Endothelial cell of umbilical vein (primary cell): ENCODE measurements around the gene OTOP2. TPM values are rescaled to one million over a fixed set of nuclear protein-coding genes. Genes with fewer than 3 reads are reported as not detected.

Experiments
- BruUV-seq: library from RNA; stranded (reverse); fragments of 400-500 nt; replicated peaks from 2 replicates; lab custom pipeline; 2021; lab: Mats Ljungman, UMichigan
- CTCF ChIA-PET: fragments of 300-600, 350-600 bp; sonication (Branson Sonifier 250); formaldehyde crosslinking; loops from one replicate; lab custom pipeline; 2021; ENCODE audit warnings: antibody characterized with exemption, inconsistent platforms; lab: Charles Lee
- POLR2A ChIA-PET: fragments of 300-600, 350-600 bp; sonication (Branson Sonifier 250); formaldehyde crosslinking; loops from one replicate; lab custom pipeline; 2021; ENCODE audit warnings: antibody characterized with exemption, inconsistent platforms; lab: Charles Lee
- DNase-seq: peaks from one replicate; pipeline ENCODE4 v3.0.0-alpha.2; 2011; ENCODE audit warnings: low read depth, low spot score
- FAIRE-seq: peaks from 2 replicates; lab custom pipeline; 2011; peaks lifted over from hg19 to GRCh38; lab: Jason Lieb, UNC
- H2AFZ ChIP-seq: 2 replicates; pipeline ENCODE4 v1.6.0; 2012; ENCODE audit warnings: low read depth, low read length, control low read depth, inconsistent platforms
- H3K27ac ChIP-seq: 2 replicates; pipeline ENCODE4 v1.5.1; 2011; ENCODE audit warnings: low read depth, mild to moderate bottlenecking, control low read depth, low read length, moderate library complexity; ENCODE audit not compliant: insufficient read depth
- H3K27me3 ChIP-seq, 2 experiments: 2 replicates each; pipeline versions ENCODE4 v1.6.0 to v1.6.1; 2011; ENCODE audit warnings: low read length in 2 of 2, mixed read lengths in 1 of 2; ENCODE audit not compliant: control insufficient read depth in 2 of 2, insufficient read depth in 2 of 2
- H3K36me3 ChIP-seq, 2 experiments: 2 replicates in 1 of 2; 3 replicates in 1 of 2; pipeline ENCODE4 v1.5.1; 2011; ENCODE audit warnings: low read length in 2 of 2, mild to moderate bottlenecking in 1 of 2, moderate library complexity in 1 of 2; ENCODE audit not compliant: control insufficient read depth in 2 of 2, insufficient read depth in 2 of 2; ENCODE audit errors: extremely low read depth in 1 of 2
- H3K4me1 ChIP-seq: 3 replicates; pipeline ENCODE4 v1.5.1; 2011; ENCODE audit warnings: mild to moderate bottlenecking, low read length; ENCODE audit not compliant: control insufficient read depth, insufficient read depth; ENCODE audit errors: extremely low read depth
- H3K4me2 ChIP-seq: 2 replicates; pipeline ENCODE4 v1.6.1; 2011; ENCODE audit warnings: low read length, control low read depth, mixed read lengths; ENCODE audit not compliant: insufficient read depth
- H3K4me3 ChIP-seq, 3 experiments: fragments of 200-600 bp in 1 of 3; sonication (generic), shearing (Covaris generic) in 1 of 3; replicated peaks in 1 of 3; 2 replicates each; pipeline ENCODE4 v1.5.1; 2011 to 2016; ENCODE audit warnings: control low read depth in 3 of 3, low read length in 3 of 3, mild to moderate bottlenecking in 2 of 3, inconsistent platforms in 1 of 3, low read depth in 1 of 3, moderate library complexity in 1 of 3; ENCODE audit not compliant: insufficient read depth in 1 of 3
- H3K79me2 ChIP-seq: 2 replicates; pipeline ENCODE4 v1.6.0; 2012; ENCODE audit warnings: low read length, inconsistent platforms; ENCODE audit not compliant: control insufficient read depth, insufficient read depth
- H3K9ac ChIP-seq: replicated peaks from 2 replicates; pipeline ENCODE3; 2011; ENCODE audit warnings: low read length, control low read depth; ENCODE audit not compliant: insufficient read depth; ENCODE audit errors: extremely low read depth
- H3K9me1 ChIP-seq: replicated peaks from 3 replicates; pipeline ENCODE4 v1.6.0; 2011; ENCODE audit warnings: mild to moderate bottlenecking, low read length; ENCODE audit not compliant: control insufficient read depth, insufficient read depth; ENCODE audit errors: extremely low read depth
- H3K9me3 ChIP-seq: replicated peaks from 2 replicates; pipeline ENCODE4 v1.5.1; 2012; ENCODE audit warnings: low read length, inconsistent platforms; ENCODE audit not compliant: control insufficient read depth, insufficient read depth
- H4K20me1 ChIP-seq: replicated peaks from 2 replicates; pipeline ENCODE3; 2011; ENCODE audit warnings: mild to moderate bottlenecking, low read length; ENCODE audit not compliant: control insufficient read depth, insufficient read depth; ENCODE audit errors: extremely low read depth
- CTCF ChIP-seq, 2 donors: IDR thresholded peaks; 1 replicate in 1 of 2; 2 replicates in 1 of 2; pipeline ENCODE4 v1.5.1; 2011; ENCODE audit warnings: low read length in 2 of 2, mild to moderate bottlenecking in 2 of 2, moderate library complexity in 2 of 2, control low read depth in 1 of 2, inconsistent platforms in 1 of 2, low read depth in 1 of 2; ENCODE audit not compliant: insufficient read depth in 1 of 2; ENCODE audit errors: extremely low read depth in 1 of 2
- EZH2 ChIP-seq: IDR thresholded peaks from 2 replicates; pipeline ENCODE4 v1.6.1; 2012; ENCODE audit warnings: borderline replicate concordance, low read depth, mild to moderate bottlenecking, moderate library complexity, low read length, inconsistent platforms; ENCODE audit not compliant: severe bottlenecking
- FOS ChIP-seq: IDR thresholded peaks from 2 replicates; pipeline ENCODE4 v1.6.1; 2011; ENCODE audit warnings: mild to moderate bottlenecking, low read length, moderate library complexity, borderline replicate concordance; ENCODE audit not compliant: insufficient read depth
- GATA2 ChIP-seq: IDR thresholded peaks from 2 replicates; pipeline ENCODE4 v1.7.0; 2011; ENCODE audit warnings: low read depth, mild to moderate bottlenecking, moderate library complexity, mixed read lengths, low read length; ENCODE audit not compliant: insufficient read length, insufficient read depth
- JUN ChIP-seq: IDR thresholded peaks from 2 replicates; pipeline ENCODE4 v1.6.1; 2011; ENCODE audit warnings: borderline replicate concordance, low read depth; ENCODE audit not compliant: insufficient read length, insufficient read depth
- MAX ChIP-seq: IDR thresholded peaks from 2 replicates; pipeline ENCODE4 v1.6.1; 2011; ENCODE audit not compliant: insufficient read depth, insufficient read length
- MYC ChIP-seq: IDR thresholded peaks from one replicate; pipeline ENCODE4 v1.6.1; 2011; ENCODE audit warnings: mild to moderate bottlenecking, low read depth, low read length
- POLR2A ChIP-seq: IDR thresholded peaks from 2 replicates; pipeline ENCODE4 v1.6.1; 2012; ENCODE audit warnings: low read depth, mild to moderate bottlenecking, control low read depth, low read length
- POLR2AphosphoS5 ChIP-seq: IDR thresholded peaks from 2 replicates; pipeline ENCODE4 v1.6.1; 2012; ENCODE audit warnings: low read depth, mild to moderate bottlenecking, control low read depth, low read length, moderate library complexity; ENCODE audit not compliant: insufficient read depth
- dilution Hi-C: fragments of 300-500 bp; cut with MboI; formaldehyde crosslinking; loops from one replicate; pipeline ENCODE4 v1.15.0; 2019; ENCODE audit warnings: low sequenced_read_pairs; ENCODE audit not compliant: extremely low pct_ligation_motif_present
- intact Hi-C: fragments of 100-400 bp; cut with micrococcal nuclease; formaldehyde crosslinking; loops from one replicate; pipeline ENCODE4 v1.10.0; 2022
- polyA plus RNA-seq, 4 experiments: library from polyadenylated mRNA; depleted of rRNA in 3 of 4; stranded (reverse) in 3 of 4; unstranded in 1 of 4; fragments of >200 nt; gene quantifications; 2 replicates each; pipeline versions ENCODE4 v1.2.1 to v1.2.3, GENCODE V29; 2011 to 2012; ENCODE audit warnings: missing spikeins in 1 of 4
- total RNA-seq: library from RNA; stranded (reverse); gene quantifications from 2 replicates; pipeline ENCODE4 v1.2.3, GENCODE V29; 2021

OTOP2 gene
- total and polyA plus RNA-seq, 2 donors (not counting 3 experiments of a cell fraction or from before 2014, with no cell fraction given) = not detected

GRCh38 chr17:74950207-74950606 is 26.1 kb downstream of the OTOP2 start:
- peaks cover 0 to 2% of the 10 kb centered on the region in 2 experiments for H3K27me3 ChIP-seq
- POLR2A ChIA-PET = no interaction called here
- no peaks in the 10 kb centered on the region for H3K79me2 ChIP-seq
- H3K4me3 ChIP-seq = no peak overlapping the region
- no peaks in the 10 kb centered on the region for H3K4me1 ChIP-seq
- no peaks in the 10 kb centered on the region for H3K36me3 ChIP-seq
- H3K27ac ChIP-seq = no peak overlapping the region
- FAIRE-seq (no peak), DNase-seq (no peak)
- no peak overlapping the region for H3K9ac ChIP-seq
- dilution Hi-C loops (no loop called here), intact Hi-C loops (no loop called here)
- H3K9me3 ChIP-seq = no peaks in the 10 kb centered on the region
- no TSS peak for BruUV-seq
- no peaks in the 10 kb centered on the region for H3K9me1 ChIP-seq
- TF ChIP-seq MYC (no peak), GATA2 (no peak), EZH2 (no peak), MAX (no peak), FOS (no peak), POLR2A (no peak), JUN (no peak), CTCF (IDR thresholded peaks at IDR 0.05; ENCODE audit: extremely low read depth in 1 of 2, insufficient read depth in 1 of 2, low read depth in 1 of 2, low read length in 2 of 2) (no peak), POLR2AphosphoS5 (no peak)
- H2AFZ ChIP-seq = no peak overlapping the region
- no peaks in the 10 kb centered on the region for H4K20me1 ChIP-seq
- H3K4me2 ChIP-seq = no peak overlapping the region
- CTCF ChIA-PET = interaction anchor here (2.8 to 3.8 kb wide), 2 partner anchors 7 to 11 kb away, joined by 19 to 24 read pairs; no protein-coding TSS in a partner anchor
